ENCODE measurements around the gene HOGA1. TPM values are rescaled to one million over a fixed set of nuclear protein-coding genes. Genes with fewer than 3 reads are reported as not detected.
"Not testable (repeated sequence)": the region's sequence is repeated elsewhere in the genome, so short reads cannot be mapped to it uniquely, and the experiment has no call there.

HOGA1 gene
- total RNA-seq, 4 donors from 2014 or later: 0.26 to 2.5 (median 0.97) TPM

DNA sequence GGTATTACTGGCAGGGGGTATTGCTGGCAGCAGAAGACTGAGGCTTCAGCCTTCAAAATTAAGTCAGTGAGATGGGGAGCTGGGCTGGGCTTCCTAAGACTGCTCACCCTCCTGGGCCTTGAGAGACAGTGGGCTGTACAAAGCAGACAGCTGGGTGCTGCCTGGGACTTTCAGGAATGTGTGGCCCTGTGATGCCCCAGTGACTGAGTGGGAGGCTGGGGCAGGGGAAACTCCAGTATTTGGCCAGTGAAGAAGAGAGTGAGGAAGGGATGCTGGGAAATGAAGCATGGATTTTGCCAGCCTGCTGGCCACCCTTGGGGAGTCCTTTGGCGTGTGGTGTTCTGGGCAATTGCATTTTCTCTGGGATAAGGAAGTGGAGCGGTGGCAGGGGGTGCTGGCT lies 11.2 kb upstream of the HOGA1 start:
- H3K9me3 ChIP-seq: no peaks in the 10 kb centered on the region
- H3K27ac ChIP-seq: no peak overlapping the region
- no peaks in the 10 kb centered on the region for H3K4me1 ChIP-seq
- intact Hi-C loops (cut with DNase I; ENCODE audit: low total_unique reads): no loop called here
- no peaks in the 10 kb centered on the region for H3K27me3 ChIP-seq
- no peaks in the 10 kb centered on the region for H3K36me3 ChIP-seq
- DNase-seq: no peak
- TF ChIP-seq, protein P1, sequence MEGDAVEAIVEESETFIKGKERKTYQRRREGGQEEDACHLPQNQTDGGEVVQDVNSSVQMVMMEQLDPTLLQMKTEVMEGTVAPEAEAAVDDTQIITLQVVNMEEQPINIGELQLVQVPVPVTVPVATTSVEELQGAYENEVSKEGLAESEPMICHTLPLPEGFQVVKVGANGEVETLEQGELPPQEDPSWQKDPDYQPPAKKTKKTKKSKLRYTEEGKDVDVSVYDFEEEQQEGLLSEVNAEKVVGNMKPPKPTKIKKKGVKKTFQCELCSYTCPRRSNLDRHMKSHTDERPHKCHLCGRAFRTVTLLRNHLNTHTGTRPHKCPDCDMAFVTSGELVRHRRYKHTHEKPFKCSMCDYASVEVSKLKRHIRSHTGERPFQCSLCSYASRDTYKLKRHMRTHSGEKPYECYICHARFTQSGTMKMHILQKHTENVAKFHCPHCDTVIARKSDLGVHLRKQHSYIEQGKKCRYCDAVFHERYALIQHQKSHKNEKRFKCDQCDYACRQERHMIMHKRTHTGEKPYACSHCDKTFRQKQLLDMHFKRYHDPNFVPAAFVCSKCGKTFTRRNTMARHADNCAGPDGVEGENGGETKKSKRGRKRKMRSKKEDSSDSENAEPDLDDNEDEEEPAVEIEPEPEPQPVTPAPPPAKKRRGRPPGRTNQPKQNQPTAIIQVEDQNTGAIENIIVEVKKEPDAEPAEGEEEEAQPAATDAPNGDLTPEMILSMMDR (IDR thresholded peaks at IDR 0.05): no peak
- no peak for TF ChIP-seq POLR2A (IDR thresholded peaks at IDR 0.05)
- H3K4me3 ChIP-seq: no peak overlapping the region

DNA sequence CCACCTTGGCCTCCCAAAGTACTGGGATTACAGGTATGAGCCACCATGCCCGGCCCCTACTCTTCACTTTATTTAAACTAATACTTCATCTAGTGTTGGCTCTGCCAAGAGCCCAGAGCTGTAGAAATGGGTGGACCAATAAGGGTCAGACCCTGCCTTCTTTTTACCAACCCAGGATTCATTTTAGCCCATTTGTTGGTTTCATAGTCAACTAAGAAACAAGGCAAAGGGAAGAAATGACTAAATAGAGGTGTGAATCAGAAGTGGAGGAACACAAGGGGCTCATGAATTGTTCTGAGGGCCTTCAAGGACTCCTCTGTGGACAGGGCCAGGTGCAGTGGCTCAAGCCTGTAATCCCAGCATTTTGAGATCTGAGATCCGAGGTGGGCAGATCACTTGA lies 10.5 kb upstream of the HOGA1 start:
- intact Hi-C loops (cut with DNase I; ENCODE audit: low total_unique reads): no loop called here
- no peak for DNase-seq
- Histone ChIP-seq H3K9me3 (no peaks in the 10 kb centered on the region), H3K27ac (no peak overlapping the region), H3K27me3 (no peaks in the 10 kb centered on the region), H3K4me1 (no peaks in the 10 kb centered on the region), H3K36me3 (no peaks in the 10 kb centered on the region), H3K4me3 (no peak overlapping the region)
- no peak for TF ChIP-seq POLR2A (IDR thresholded peaks at IDR 0.05)
- TF ChIP-seq, protein P1 (IDR thresholded peaks at IDR 0.05): no peak

DNA sequence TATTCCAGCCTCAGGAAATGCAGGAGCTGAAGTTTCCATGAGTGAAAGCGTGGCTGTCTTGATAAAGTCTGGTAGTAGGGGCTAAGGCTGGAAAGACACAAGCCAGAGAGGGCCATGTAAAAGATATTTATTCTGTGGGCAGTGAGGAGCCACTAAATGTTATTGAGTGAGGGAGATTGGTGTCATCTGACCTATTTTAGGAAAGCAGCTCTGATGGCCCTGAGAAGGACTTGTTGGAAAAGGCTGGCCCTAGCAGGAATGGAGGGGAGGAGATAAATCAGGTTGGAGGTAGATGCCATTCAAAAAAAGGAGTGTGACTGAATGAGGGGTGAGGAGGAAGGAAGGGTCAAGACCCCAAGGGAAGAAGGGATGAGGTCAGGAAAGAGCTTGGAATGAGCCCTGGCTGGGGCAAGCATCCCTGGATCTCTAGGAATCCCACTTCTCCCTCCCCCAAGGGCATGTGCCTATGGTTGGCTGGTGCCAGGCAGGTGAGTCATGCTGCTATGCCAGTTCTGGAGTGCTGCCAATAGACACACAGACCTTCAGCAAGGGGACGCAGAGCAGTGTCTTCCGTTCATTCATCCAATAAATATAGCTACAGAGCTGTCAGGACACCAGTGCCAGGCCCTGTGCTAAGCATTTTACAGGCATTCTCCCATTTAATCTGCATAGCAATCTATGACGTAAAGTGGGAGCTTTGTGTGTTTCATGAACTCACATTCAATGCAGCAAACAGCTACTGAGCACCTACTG lies 9.6 kb upstream of the HOGA1 start:
- TF ChIP-seq POLR2A (IDR thresholded peaks at IDR 0.05): no peak
- TF ChIP-seq, protein P1 (IDR thresholded peaks at IDR 0.05): no peak
- no peaks in the 10 kb centered on the region for H3K9me3 ChIP-seq
- no peaks in the 10 kb centered on the region for H3K36me3 ChIP-seq
- no peak overlapping the region for H3K4me3 ChIP-seq
- peak in 1 of 2 donors; percentile 46 for DNase-seq
- no peaks in the 10 kb centered on the region for H3K4me1 ChIP-seq
- no peaks in the 10 kb centered on the region for H3K27me3 ChIP-seq
- H3K27ac ChIP-seq: peak overlapping the region in 1 of 2 donors; percentile 42
- intact Hi-C loops (cut with DNase I; ENCODE audit: low total_unique reads): no loop called here

DNA sequence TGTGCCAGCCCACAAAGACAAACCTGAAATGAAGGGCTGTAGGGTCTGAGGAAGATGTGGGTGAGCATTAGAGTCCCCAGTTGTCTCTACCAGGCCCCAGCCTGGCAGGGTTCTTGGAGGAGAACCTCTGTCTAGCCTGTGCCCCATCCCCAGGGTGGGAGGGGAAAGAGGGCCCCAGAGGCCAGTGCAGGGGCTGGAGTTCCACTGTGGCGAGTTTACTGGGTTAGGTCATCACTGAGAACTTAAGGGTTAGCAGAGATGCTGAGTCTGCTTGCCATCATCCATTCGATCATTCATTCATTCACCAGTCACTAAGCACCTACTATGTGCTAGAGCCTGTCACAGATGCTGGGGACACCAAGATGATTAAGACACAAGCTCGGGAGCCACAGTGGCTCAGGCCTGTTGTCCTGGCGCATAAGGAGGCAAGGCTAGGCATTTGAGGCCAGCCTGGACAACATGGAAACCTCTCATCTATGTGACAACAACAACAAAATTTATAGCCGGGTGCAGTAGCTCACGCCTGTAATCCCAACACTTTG lies 9.0 kb upstream of the HOGA1 start:
- Histone ChIP-seq H3K4me1 (no peaks in the 10 kb centered on the region), H3K36me3 (no peaks in the 10 kb centered on the region), H3K27me3 (no peaks in the 10 kb centered on the region), H3K9me3 (no peaks in the 10 kb centered on the region), H3K27ac (peak overlapping the region in 1 of 2 donors; percentile 42), H3K4me3 (no peak overlapping the region)
- TF ChIP-seq POLR2A (IDR thresholded peaks at IDR 0.05): no peak
- TF ChIP-seq, protein P1 (IDR thresholded peaks at IDR 0.05): no peak
- intact Hi-C loops (cut with DNase I; ENCODE audit: low total_unique reads): no loop called here
- no peak for DNase-seq

DNA sequence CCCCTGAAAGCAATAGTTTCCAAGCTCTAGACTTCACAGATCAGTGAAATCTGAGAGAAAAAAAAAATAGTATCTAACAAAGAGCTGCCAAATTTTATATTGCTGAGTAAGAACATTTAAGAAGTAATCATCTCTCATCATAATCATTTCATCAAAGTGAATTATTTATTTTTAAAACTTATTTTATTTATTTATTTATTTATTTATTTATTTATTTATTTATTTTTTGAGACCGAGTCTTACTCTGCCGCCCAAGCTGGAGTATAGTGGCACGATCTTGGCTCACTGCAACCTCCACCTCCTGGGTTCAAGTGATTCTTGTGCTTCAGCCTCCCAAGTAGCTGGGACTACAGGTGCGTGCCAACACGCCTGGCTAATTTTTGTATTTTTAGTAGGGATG lies 7.7 kb upstream of the HOGA1 start:
- intact Hi-C loops (cut with DNase I; ENCODE audit: low total_unique reads): not testable (repeated sequence)

More for the DNA sequence above, 7.7 kb upstream of the HOGA1 start:
- not testable (repeated sequence) for H3K36me3 ChIP-seq, H3K4me1 ChIP-seq, DNase-seq, H3K27ac ChIP-seq, H3K4me3 ChIP-seq, H3K9me3 ChIP-seq, H3K27me3 ChIP-seq
